Activated CD4-positive, alpha-beta T cell treated with anti-CD3 and anti-CD28 coated beads for 1 hour (primary cell): ENCODE data around the gene COX19.
A peak's percentile ranks its signal among the peaks of the same experiment; 100 is the strongest.
"Not testable (repeated sequence)": the region's sequence is repeated elsewhere in the genome, so short reads cannot be mapped to it uniquely, and the experiment has no call there.

ENCODE experiments used
- DNase-seq: peaks from one replicate; pipeline ENCODE4 v3.0.0-alpha.2; 2020

COX19 gene

DNA sequence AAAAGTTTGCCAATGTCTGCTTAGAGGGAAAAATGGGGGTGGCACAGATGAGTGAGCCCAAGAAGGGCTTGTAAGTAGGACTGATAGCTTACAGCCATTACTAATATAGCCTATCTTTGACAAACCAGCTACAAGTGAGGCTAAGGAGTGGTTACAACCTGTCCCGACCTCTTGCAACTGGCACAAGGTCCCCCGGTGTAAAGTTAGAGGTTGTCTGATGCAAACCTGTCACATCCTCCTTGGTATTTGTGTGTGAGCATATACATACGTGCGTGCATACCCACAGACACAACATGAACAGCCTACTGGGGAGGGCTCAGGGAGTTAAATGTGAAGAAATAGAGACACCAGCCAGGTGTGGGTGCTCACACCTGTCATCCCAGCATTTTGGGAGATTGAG is 35.5 kb downstream of the COX19 start:
- no peak for DNase-seq

DNA sequence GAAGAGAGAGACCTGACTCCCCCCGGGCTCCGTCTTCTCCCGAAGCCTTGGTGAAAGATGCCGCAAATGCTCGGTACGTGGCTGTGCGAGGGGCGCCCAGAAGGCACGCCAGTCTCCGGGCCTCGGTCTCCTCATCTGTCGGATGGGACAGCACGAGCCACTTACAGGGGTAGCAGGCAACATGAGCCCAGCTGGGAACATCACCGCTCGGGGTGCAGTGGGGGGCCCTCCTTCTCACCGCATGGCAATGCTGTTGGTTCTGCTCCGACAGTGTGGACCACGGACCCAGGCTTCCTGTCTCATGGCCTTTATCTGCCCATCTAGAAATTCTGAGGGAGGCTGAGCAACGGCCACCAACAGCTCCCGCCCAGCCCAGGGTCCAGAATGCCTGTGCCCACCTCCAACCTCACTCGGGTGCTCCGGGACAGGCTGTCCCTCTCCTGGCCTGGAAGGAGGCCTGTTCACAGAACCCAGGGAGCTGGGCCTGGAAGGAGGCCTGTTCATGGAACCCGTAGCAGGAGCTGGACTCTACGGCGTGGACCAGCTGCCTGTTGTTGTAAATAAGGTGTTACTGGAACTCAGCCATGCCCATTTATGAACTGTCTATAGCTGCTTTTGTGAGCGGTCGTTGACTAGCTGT is 36.7 kb downstream of the COX19 start:
- no peak for DNase-seq

DNA sequence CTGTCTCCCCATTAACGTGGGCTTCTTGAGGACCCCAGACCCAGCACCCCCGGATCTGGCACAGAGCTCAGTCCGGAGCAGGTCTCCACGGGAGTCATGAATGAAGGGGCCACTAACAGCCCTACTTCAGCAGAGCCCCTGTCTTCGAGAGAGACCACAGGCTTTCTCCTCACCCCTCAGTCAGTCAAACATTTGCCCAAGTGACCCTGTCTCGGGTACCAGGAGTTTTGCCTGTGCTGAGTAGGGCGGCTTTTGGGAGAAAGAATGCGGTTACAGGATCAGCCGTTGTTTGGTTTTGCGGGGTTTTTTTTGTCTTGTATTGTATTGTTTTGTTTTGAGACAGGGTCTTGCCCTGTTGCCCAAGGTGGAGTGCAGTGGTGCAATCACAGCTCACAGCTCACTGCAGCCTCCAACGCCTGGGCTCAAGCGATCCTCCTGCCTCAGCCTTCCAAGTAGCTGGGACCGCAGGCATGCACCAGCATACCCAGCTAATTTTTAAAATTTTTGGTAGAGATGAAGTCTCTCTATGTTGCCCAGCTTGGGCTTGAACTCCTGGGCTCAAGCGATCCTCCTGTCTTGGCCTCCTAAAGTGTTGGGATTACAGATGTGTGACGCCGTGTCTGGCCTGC is 37.4 kb downstream of the COX19 start:
- no peak for DNase-seq

DNA sequence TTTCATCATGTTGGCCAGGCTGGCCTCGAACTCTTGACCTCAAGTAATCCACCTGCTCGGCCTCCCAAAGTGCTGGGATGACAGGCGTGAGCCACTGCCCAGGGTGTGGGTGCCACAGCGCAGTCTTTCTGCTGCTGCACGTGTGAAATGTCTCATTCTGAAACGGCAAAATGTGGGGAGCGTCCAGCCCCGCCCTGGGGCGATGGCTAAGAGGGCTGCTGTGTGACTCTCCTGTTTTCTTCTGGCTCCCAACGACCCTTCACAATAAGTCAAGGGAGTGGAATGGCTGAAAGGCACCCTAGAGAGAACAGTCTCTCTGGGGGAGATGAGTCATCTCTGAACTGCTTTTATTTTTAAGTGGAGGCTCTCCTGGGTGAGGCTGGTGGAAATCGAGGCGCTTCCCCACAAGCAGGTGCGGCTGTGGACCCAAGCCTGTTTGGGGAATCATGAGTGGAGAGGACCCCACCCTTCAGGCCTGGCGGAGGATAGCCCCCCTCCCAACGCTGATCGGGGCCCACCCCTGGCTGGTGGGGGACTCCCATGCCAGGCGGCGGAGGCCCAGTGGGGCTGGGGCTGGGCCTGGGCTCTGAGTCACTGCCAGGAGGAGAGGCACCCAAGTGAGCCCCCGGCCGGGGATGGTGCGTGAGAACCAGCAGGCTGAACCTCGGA is 38.8 kb downstream of the COX19 start:
- no peak for DNase-seq

DNA sequence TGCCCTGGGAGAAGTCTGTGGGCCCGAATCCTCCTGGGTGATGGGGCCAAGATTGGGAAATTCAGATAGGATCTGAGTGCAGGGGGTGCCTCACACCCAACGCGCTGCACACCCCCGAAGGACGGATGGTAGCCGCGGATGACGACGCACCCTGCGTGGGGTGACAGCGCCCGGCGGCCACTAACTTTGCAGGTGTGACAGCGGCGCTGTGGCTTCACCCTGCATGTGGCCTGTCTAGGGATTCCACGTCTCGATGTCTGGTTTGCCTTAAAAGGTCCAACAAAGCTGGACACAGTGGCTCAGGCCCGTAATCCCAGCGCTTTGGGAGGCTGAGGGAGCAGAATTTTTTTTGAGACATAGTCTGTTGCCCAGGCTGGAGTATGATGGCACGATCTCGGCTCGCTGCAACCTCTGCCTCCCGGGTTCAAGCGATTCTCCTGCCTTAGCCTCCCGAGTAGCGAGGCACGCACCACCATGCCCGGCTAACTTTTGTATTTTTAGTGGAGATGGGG is 39.4 kb downstream of the COX19 start:
- no peak for DNase-seq

DNA sequence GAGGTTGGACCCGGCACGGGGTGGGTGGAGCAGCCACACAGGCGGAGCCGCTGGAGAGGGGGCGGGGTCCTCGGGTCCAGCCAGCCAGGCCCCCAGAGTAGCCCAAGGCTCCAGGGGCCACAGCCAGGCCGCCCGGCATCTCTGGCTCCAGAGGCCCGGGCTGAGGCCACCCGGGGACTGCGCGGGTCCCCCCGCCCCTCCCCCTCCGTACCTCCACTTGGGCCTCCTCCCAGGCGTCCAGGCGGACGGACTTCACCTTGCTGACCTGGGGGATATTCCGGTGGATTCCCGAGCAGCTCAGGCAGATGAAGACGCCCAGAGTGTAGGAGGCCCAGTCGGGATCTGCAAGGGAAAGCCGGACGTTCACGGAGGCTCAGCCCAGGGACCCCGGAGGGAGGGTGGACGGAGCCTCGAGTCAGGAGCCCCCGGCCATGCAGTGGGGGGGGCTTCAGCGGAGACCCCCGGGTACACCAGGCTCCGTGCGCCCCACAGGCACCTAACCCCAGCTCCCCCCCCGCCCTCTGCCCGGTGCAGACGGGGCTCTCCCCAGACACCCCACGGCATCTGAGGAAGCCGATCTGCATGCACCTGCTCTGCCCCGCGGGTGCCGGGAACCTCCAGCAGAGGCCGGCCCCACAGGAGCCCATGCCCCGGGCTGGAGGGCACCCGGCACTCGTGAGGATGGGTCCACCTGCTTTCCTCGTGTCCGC is 40.0 kb downstream of the COX19 start:
- DNase-seq = no peak

DNA sequence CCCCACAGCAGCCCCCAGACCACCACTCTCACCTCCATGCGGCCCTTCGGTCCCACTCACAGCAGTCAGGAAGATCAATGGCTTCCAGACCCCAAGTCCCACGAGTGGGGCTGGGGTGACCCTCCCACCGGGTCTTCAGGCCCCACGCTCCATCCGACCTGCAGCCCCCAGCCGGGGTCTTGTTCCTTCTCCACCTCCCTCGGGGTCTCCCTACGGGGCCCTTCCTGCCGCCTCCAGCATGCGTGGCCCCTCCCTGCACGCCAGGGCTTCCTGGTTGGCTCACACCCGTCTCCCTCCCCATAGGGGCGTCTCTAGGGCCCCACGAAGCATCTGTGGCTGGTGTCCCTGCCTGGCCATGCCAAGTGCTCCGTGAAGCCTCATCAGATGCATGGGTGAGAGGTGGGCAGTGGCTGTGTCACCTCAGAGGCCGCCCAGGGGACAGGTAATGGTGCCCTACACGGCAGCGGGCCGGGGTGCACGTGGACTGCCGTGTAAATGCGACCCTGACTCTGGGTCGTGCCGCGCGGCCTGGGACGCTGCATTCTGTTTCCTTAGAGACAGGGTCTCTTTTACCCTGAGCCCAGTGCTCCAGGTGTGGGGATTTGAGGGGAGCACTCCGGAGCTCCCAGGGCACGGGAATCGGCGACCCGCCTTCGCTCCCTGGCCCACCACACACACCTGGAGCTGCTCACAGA is 40.7 kb downstream of the COX19 start:
- DNase-seq = no peak

DNA sequence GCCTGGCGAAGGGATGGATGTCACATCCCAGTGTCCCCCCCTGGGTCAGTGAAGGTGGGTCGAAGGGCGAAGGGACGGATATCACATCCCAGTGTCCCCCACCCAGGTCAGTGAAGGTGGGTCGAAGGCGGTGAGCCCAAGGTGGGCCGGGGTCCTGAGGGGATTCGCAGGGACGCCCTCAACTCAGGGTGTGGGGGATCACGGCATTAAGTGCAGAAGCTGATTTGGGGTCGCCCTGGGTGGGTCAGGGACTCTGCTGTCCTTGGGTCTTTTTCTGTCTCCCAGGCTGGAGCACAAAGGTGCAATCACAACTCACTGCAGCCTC is 42.7 kb downstream of the COX19 start:
- DNase-seq = no peak

DNA sequence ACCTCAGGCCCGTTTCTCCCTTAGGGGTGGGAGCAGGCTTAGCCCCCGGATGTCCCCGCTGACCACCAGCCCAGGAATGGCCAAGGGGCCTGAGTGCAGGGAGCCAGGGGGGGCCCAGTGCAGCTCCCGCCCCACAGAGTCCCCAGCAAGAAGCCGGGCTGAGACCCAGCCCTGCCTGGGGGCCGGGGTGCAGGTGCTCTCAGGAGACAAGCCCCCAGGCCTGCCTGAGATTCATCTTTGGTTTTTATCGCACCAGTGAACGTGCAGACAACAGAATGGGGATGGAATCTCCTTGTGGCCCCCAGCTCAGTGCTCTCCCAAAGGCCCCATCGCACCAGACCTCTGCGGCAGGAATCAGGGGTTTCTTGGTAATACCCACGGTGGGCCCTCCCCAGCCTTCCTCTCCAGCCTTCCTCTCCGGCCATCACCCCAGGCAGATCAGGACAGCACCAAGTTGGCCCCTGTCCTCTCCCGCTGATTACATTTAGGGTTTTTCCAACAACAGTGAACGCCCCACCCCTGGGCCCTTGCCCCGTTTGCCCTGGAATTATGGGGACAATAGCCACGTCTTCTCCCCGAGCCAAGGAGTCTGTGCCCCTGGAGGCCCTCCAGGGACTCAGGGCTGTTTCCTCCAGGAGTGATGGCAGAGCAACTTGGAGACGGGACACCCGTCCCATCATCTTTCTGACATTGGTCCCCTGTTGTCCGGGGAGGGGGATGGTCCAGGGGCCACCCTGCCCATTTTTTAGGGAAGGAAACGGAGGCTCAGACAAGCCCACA is 43.3 kb downstream of the COX19 start:
- no peak for DNase-seq

DNA sequence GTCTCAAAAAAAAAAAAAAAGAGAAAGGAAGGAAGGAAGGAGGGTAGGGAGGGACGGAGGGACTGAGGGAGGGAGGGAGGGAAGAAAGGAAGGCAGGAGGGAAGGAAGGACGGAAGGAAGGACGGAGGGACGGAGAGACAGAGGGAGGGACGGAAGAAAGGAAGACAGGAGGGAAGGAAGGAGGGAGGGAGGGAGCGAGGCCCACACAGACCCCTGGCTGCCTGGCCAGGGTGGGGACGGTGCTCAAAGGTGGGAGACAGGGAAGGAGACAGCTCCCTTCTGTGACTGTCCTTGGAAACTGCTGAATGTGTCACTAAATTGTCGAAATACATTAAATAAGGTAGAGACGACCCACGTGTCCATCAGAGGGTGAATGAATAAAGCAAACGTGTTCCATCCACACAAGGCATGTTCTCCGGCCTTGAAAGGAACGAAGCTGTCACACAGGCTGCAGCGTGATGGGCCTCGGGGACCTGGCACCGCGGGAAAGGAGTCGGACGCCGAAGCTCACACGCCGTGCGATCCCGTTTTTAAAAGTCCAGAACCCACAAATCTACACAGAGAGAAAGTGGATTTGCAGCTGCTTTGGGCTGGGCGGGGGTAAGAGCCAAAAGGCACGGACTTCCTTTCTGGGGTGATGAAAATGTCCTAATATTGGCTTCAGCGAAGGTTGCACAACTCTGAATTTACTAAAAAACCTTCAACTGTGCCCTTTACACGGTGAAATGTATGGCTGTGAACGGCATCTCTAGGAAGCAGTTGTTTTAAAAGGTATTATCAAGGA is 44.2 kb downstream of the COX19 start:
- no peak for DNase-seq

DNA sequence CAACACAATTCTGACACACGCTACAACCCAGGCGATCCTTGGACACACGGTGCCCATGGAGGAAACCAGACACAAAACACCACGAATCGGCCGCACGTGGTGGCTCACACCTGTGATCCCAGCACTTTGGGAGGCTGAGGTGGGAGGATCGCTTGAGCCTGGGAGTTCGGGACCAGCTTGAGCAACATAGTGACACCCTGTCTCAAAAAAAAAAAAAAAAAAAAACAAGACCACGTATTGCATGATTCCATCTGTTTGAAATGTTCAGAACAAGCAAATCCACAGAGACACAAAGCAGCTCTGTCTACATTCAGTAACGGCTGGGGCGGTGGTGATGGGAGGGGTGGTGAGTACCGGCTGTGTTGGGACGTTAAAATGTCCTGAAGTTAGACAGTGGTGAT is 46.0 kb downstream of the COX19 start:
- no peak for DNase-seq

DNA sequence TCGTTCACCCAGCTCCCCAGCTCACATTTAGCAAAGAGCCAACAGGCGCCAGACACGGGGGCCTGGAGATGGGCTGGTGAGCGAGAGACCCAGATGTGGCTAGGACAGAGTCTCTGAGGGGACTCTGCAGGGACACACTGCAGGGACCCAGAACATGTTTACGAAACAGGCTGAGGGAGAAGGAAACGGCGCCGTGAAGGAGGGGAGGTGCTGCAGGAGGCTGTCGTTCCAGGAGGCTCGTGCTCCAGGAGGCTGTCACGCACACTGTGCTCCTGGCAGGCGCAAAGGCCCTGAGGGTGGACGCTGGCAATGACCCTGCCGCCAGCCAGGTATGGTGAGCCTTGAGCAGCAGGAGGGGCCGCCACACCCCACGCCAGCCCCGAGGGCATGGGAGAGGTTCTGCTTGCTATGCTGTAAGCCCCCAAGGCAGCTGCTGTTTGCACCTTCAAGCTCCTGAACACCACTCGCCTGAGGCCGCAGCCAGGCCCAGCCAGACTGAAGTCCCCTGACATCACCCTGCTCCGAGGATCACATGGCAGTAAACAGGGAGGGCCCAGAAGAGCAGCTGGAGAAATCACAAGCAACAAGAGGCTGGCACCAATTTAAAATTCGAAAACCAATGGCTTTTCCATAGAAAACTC is 48.2 kb downstream of the COX19 start:
- no peak for DNase-seq

DNA sequence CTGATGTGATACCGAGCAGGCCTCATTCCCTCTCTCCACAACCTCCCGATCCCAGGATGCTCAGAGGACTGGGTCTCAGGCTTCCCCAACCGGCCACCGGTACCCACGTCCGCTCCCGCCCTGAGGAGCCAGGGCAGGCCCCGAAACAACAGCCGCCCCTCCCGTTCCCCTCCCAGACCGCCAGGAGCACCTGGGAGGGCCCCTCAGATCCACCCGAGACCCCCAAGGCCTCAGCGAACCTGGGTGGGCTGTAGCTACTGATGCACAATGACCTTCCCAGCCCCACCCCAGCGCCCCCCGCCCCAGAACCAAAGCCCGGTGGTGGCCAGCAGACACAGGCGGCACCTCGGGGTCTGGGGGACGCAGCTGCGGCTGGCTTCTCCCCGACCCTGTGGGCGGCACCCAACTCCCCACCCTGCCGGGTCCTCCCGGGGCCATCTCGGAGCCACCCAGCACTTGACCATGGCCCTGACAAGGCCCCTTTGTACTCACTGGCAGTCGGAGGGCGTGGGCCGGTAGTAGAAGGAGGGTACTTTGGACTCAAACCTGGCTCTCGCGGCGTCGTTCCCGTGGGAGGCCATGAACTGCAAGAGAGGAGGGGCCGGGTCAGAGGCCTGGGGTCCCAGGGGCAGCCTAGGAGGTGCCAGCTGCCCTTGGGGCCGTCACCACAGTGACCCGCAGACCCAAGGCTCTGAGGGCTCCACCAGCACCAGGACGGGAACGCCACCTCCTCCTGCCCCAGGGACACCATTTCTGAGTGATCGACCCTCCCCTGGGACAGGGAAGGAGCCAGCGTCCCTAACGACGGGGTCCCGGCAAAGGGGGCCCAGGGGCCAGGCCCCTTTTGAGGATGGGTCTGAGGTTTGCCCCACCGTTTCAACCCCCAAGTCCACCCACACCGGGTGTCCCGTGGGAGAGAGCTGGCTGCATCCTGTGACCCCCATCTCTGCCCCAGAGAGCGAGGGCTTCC is 49.0 kb downstream of the COX19 start:
- DNase-seq = no peak

DNA sequence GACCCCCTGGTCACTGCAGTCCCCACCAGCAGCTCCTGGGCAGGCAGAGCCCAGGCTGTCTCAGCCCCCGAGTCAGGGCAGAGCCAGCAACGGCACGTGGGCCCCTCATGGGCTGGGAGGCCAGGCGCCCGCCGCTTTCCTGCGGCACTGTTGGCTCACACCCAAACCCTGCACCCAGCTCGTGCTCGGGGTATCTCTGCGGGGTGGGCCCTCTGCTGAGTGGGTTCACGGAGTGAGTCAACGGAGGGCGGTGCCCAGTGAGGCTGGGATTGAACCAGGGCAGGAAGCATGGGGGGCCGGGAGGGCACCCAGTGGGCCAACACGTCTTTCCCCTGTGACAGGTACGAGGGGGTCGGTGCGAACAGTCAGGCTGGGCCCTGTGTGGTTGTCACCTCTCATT is 49.7 kb downstream of the COX19 start:
- no peak for DNase-seq

DNA sequence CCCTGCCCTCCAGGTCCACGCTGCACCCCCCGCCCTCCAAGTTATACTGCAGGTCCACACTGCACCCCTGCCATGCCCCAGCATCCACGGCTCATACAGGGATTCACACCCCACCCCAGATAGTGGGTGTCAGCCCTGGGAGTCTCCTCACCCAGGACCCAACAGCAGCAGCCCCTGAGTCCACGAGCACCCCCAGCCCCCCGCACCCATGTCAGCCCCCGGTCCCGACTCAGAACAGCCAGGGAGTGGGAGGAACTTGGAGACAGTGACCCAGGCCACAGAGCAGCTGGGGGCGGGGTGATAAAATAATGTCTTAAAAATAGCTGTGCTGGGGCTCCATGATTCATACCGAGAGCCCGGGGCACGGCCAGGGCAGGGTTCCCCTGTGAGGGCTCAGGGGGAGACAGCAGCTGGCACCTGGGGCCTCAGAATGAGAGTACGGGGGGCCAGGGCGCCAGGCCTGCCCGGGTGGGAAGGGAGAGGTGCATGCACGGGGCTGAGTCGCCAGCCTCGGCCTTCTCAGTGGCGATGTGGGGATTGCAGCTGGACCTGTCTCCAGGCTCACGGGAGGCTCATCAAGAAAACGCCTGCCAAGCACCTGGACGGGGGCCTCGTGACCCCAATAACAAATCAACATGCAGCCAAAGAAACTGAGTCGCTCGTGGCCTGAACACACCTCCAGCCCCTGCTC is 50.7 kb downstream of the COX19 start:
- DNase-seq = no peak

DNA sequence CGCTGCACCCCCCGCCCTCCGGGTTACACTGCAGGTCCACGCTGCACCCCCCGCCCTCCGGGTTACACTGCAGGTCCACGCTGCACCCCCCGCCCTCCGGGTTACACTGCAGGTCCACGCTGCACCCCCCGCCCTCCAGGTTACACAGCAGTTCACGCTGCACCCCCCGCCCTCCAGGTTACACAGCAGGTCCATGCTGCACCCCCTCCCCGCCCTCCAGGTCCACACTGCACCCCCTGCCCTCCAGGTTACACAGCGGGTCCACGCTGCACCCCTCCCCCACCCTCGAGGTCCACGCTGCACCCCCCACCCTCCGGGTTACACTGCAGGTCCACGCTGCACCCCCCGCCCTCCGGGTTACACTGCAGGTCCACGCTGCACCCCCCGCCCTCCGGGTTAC is 51.3 kb downstream of the COX19 start:
- not testable (repeated sequence) for DNase-seq

DNA sequence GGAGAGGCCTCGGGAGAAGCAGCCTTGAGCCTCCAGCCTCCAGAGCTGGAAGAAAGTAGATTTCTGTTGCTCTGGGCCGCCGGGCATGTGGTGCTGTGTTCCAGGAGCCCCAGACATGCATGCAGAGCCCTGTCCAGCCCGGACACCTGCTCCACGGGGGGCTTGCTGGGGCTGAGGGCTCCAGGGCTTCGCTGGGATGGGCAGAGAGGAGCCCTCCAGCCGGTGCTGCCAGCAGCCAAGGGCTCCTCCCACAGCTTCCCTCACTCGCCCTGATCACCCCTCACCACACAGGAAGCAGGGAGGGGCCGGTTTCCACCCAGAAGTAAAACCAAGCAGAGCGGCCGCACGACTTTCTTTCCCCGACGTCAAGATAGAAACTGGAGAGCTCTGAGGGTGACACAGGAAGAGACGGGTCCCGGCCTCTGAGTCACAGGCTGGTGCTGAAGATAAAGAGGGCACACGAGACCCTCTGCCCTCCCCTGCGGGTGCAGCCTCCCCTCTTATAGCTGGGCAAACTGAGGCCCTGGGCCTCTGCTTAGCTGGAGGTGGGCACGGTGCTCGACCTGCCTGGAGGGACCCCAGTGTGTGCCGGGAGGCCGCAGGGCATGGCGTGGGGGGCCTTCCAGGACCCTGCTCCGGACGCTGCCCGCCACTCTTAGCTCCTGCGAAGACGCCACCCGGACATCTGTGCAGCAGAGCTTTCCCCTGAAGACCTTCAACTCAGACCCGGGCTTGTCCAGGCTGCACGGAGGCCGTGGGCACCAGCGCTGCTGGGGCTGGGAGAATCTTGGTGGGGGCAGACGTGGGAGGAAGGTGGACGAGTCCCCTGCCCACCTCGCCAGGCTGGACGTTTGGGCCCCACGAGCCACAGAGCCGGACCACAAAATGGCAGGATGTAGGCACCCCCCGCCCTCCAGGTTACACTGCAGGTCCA is 52.0 kb downstream of the COX19 start:
- DNase-seq = peak; percentile 88
